ENCODE results near the gene BMP7. TPM values are rescaled to one million over a fixed set of nuclear protein-coding genes. Genes with fewer than 3 reads are reported as not detected.

The BMP7 gene
- total RNA-seq, 1 experiment from 2014 or later = 7.5 TPM

DNA sequence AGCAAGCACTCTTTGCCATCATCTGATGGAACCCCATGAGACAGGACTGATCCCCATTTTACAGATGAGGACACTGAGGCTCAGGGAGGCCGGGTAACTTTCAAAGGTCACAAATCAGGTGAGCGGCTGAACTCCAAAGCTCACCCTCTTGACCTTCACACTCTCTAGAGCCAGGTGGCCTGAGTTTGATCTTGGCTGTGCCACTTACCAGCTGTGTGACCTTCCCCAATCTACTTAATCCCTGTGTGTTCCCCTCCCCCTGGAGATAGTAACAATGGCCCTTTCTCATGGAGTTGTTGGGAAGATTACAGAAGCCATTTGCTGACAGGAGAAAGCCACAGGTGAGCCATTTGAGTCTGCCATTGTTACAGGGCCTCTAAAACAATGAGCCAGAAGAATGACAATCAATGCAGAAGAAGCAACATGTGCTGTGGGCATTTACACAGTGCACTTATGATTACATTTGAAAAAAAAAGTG is 34.5 kb downstream of the BMP7 start:
- intact Hi-C loops (cut with micrococcal nuclease; ENCODE audit: unreplicated experiment) = no loop called here
- TF ChIP-seq, protein P1, sequence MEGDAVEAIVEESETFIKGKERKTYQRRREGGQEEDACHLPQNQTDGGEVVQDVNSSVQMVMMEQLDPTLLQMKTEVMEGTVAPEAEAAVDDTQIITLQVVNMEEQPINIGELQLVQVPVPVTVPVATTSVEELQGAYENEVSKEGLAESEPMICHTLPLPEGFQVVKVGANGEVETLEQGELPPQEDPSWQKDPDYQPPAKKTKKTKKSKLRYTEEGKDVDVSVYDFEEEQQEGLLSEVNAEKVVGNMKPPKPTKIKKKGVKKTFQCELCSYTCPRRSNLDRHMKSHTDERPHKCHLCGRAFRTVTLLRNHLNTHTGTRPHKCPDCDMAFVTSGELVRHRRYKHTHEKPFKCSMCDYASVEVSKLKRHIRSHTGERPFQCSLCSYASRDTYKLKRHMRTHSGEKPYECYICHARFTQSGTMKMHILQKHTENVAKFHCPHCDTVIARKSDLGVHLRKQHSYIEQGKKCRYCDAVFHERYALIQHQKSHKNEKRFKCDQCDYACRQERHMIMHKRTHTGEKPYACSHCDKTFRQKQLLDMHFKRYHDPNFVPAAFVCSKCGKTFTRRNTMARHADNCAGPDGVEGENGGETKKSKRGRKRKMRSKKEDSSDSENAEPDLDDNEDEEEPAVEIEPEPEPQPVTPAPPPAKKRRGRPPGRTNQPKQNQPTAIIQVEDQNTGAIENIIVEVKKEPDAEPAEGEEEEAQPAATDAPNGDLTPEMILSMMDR (conservative IDR thresholded peaks at IDR 0.05; ENCODE audit: low read depth, low read length) = no peak
- no peak for TF ChIP-seq EZH2 (IDR thresholded peaks at IDR 0.05; ENCODE audit: borderline replicate concordance, low read depth, low read length, poor library complexity, severe bottlenecking)
- H3K9me3 ChIP-seq (ENCODE audit: low read depth, low read length, poor library complexity, severe bottlenecking) = no peaks in the 10 kb centered on the region
- no peak overlapping the region for H3K4me3 ChIP-seq (ENCODE audit: low read depth, low read length, poor library complexity, severe bottlenecking)
- DNase-seq (ENCODE audit: low spot score) = no peak
- POLR2A ChIA-PET (ENCODE audit: low non-redundant PET) = no interaction called here
- H3K27me3 ChIP-seq (replicated peaks; ENCODE audit: insufficient read depth, low read depth, low read length, poor library complexity) = peaks cover 28% of the 10 kb centered on the region
- H3K4me1 ChIP-seq (ENCODE audit: insufficient read depth, low read length, poor library complexity, severe bottlenecking) = no peaks in the 10 kb centered on the region
- CTCF ChIA-PET = no interaction called here
- BruUV-seq (replicated peaks) = no TSS peak
- H3K36me3 ChIP-seq (ENCODE audit: insufficient read depth, low read length, poor library complexity, severe bottlenecking) = no peaks in the 10 kb centered on the region
- no peak overlapping the region for H3K27ac ChIP-seq (ENCODE audit: low read depth, low read length, poor library complexity, severe bottlenecking)

- no TSS peak for BruUV-seq (replicated peaks)
- DNase-seq (ENCODE audit: low spot score) = no peak
Measured at GRCh38 chr20:57231161-57231560, 35.3 kb downstream of the BMP7 start.

DNA sequence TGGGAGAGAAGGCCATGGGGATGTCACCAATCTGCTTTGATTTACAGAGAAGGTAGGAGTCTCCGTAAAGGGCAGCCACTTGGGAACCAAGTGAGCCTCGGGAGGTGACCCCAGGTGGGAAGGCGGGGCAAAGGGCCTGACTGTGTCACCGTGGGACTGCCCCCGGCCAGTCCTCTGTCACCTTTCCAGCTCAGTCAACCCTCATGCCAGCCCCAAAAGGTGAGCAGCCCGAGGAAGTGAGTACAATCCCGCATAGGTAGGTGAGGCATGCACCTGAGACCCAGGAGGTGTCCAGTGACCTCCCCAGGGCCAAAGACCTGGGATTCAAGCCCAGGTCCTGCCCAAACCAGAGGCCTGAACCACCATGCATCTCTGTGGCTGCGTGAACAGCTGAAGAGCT is 36.2 kb downstream of the BMP7 start:
- Histone ChIP-seq H3K27me3 (replicated peaks; ENCODE audit: insufficient read depth, low read depth, low read length, poor library complexity) (peaks cover 11% of the 10 kb centered on the region), H3K27ac (ENCODE audit: low read depth, low read length, poor library complexity, severe bottlenecking) (no peak overlapping the region), H3K9me3 (ENCODE audit: low read depth, low read length, poor library complexity, severe bottlenecking) (no peaks in the 10 kb centered on the region), H3K4me1 (ENCODE audit: insufficient read depth, low read length, poor library complexity, severe bottlenecking) (no peaks in the 10 kb centered on the region), H3K36me3 (ENCODE audit: insufficient read depth, low read length, poor library complexity, severe bottlenecking) (no peaks in the 10 kb centered on the region), H3K4me3 (ENCODE audit: low read depth, low read length, poor library complexity, severe bottlenecking) (no peak overlapping the region)
- POLR2A ChIA-PET (ENCODE audit: low non-redundant PET) = no interaction called here
- no peak for DNase-seq (ENCODE audit: low spot score)
- TF ChIP-seq EZH2 (IDR thresholded peaks at IDR 0.05; ENCODE audit: borderline replicate concordance, low read depth, low read length, poor library complexity, severe bottlenecking) = no peak
- TF ChIP-seq, protein P1 (conservative IDR thresholded peaks at IDR 0.05; ENCODE audit: low read depth, low read length) = no peak
- no TSS peak for BruUV-seq (replicated peaks)
- CTCF ChIA-PET = no interaction called here
- intact Hi-C loops (cut with micrococcal nuclease; ENCODE audit: unreplicated experiment) = no loop called here

More at GRCh38 chr20:57231161-57231560, 35.3 kb downstream of the BMP7 start:
- Histone ChIP-seq H3K36me3 (ENCODE audit: insufficient read depth, low read length, poor library complexity, severe bottlenecking) (no peaks in the 10 kb centered on the region), H3K27me3 (replicated peaks; ENCODE audit: insufficient read depth, low read depth, low read length, poor library complexity) (peaks cover 20% of the 10 kb centered on the region), H3K4me3 (ENCODE audit: low read depth, low read length, poor library complexity, severe bottlenecking) (no peak overlapping the region), H3K9me3 (ENCODE audit: low read depth, low read length, poor library complexity, severe bottlenecking) (no peaks in the 10 kb centered on the region), H3K4me1 (ENCODE audit: insufficient read depth, low read length, poor library complexity, severe bottlenecking) (no peaks in the 10 kb centered on the region), H3K27ac (ENCODE audit: low read depth, low read length, poor library complexity, severe bottlenecking) (no peak overlapping the region)
- no peak for TF ChIP-seq EZH2 (IDR thresholded peaks at IDR 0.05; ENCODE audit: borderline replicate concordance, low read depth, low read length, poor library complexity, severe bottlenecking)
- TF ChIP-seq, protein P1 (conservative IDR thresholded peaks at IDR 0.05; ENCODE audit: low read depth, low read length) = no peak
- ChIA-PET POLR2A (ENCODE audit: low non-redundant PET) (no interaction called here), CTCF (no interaction called here)
- intact Hi-C loops (cut with micrococcal nuclease; ENCODE audit: unreplicated experiment) = no loop called here

Measured in A673 (cell line).